Prostate gland (tissue), 2 donors: ENCODE measurements around the gene FSTL5. TPM values are rescaled to one million over a fixed set of nuclear protein-coding genes. Genes with fewer than 3 reads are reported as not detected.

Experiments
- DNase-seq: peaks from one replicate; pipeline ENCODE4 v3.0.0-alpha.2; 2019; ENCODE audit warnings: low spot score
- H3K27ac ChIP-seq, 2 donors: fragments of 200-600 bp; sonication (generic); 2 replicates each; pipeline ENCODE4 v1.5.1; 2017 to 2019
- H3K27me3 ChIP-seq: fragments of 200-600 bp; sonication (generic); replicated peaks from 2 replicates; pipeline ENCODE4 v1.5.1; 2019; ENCODE audit not compliant: insufficient read depth
- H3K36me3 ChIP-seq, 2 donors: fragments of 200-600 bp; sonication (generic); 1 replicate in 1 of 2; 2 replicates in 1 of 2; pipeline versions ENCODE4 v1.5.1 to v1.8.1; 2017 to 2019
- H3K4me1 ChIP-seq: fragments of 200-600 bp; sonication (generic); replicated peaks from 2 replicates; pipeline ENCODE4 v1.5.1; 2019
- H3K4me3 ChIP-seq, 2 donors: fragments of 200-600 bp; sonication (generic); 2 replicates each; pipeline ENCODE4 v1.5.1; 2017 to 2019
- H3K9me3 ChIP-seq: fragments of 200-600 bp; sonication (generic); 2 replicates; pipeline ENCODE4 v1.5.1; 2017
- CTCF ChIP-seq, 4 experiments: fragments of 200-600 bp in 2 of 4; fragments of 450-650 bp in 2 of 4; sonication (generic) in 2 of 4; IDR thresholded peaks; 1 replicate in 3 of 4; 2 replicates in 1 of 4; pipeline ENCODE4 v1.5.1; 2016 to 2019; ENCODE audit warnings: antibody characterized with exemption in 4 of 4, mild to moderate bottlenecking in 2 of 4, moderate library complexity in 2 of 4
- POLR2A ChIP-seq: fragments of 450-650 bp; IDR thresholded peaks from one replicate; pipeline ENCODE4 v1.6.1; 2016; ENCODE audit warnings: antibody characterized with exemption, mild to moderate bottlenecking
- POLR2AphosphoS5 ChIP-seq: sonication (generic); formaldehyde crosslinking; IDR thresholded peaks from one replicate; pipeline ENCODE4 v1.6.1; 2017; ENCODE audit warnings: antibody characterized with exemption
- WGBS: methylation state at CpG from one replicate; pipeline ENCODE4 v1.1.5; 2018; 5-methylcytosine and 5-hydroxymethylcytosine counted together
- intact Hi-C: fragments of 100-400 bp; cut with DNase I; formaldehyde crosslinking; loops from one replicate; pipeline ENCODE4 v1.14.2; 2022
- total RNA-seq, 2 donors: library from RNA; depleted of rRNA; stranded (reverse); fragments of >200 nt; gene quantifications; one replicate each; pipeline ENCODE4 v1.1.0, GENCODE V29; 2016

FSTL5 gene
- total RNA-seq, 2 donors from 2014 or later = 0.45 TPM; not detected in 1

- no peak for DNase-seq
Measured at GRCh38 chr4:161595230-161595771, 568.5 kb downstream of the FSTL5 start.

GRCh38 chr4:161585011-161585410, 578.8 kb downstream of the FSTL5 start:
- Histone ChIP-seq H3K4me1 (no peaks in the 10 kb centered on the region), H3K27ac (no peak overlapping the region), H3K9me3 (no peaks in the 10 kb centered on the region), H3K4me3 (no peak overlapping the region), H3K27me3 (no peaks in the 10 kb centered on the region), H3K36me3 (no peaks in the 10 kb centered on the region)
- TF ChIP-seq POLR2A = no peak
- no peak for TF ChIP-seq CTCF (IDR thresholded peaks at IDR 0.05)
- no peak for TF ChIP-seq POLR2AphosphoS5
- intact Hi-C loops = no loop called here
- no peak for DNase-seq
- WGBS = 75% methylated on average over 6 of the region's 6 CpGs

More at GRCh38 chr4:161595230-161595771, 568.5 kb downstream of the FSTL5 start:
- Histone ChIP-seq H3K27ac (no peak overlapping the region), H3K9me3 (no peaks in the 10 kb centered on the region), H3K36me3 (no peaks in the 10 kb centered on the region), H3K4me3 (no peak overlapping the region), H3K27me3 (no peaks in the 10 kb centered on the region), H3K4me1 (no peaks in the 10 kb centered on the region)
- 24% methylated on average over 2 of the region's 2 CpGs for WGBS
- TF ChIP-seq POLR2A (no peak), POLR2AphosphoS5 (no peak), CTCF (IDR thresholded peaks at IDR 0.05) (no peak)
- intact Hi-C loops = no loop called here

- Histone ChIP-seq H3K9me3 (no peaks in the 10 kb centered on the region), H3K27ac (no peak overlapping the region), H3K27me3 (no peaks in the 10 kb centered on the region), H3K36me3 (no peaks in the 10 kb centered on the region), H3K4me3 (no peak overlapping the region), H3K4me1 (no peaks in the 10 kb centered on the region)
- DNase-seq = no peak
- TF ChIP-seq CTCF (IDR thresholded peaks at IDR 0.05) = no peak
- no peak for TF ChIP-seq POLR2AphosphoS5
- no peak for TF ChIP-seq POLR2A
- intact Hi-C loops = no loop called here
Measured at GRCh38 chr4:161583549-161583948, 580.3 kb downstream of the FSTL5 start.

GRCh38 chr4:161581262-161582230, 582.3 kb downstream of the FSTL5 start:
- Histone ChIP-seq H3K36me3 (no peaks in the 10 kb centered on the region), H3K27ac (no peak overlapping the region), H3K4me3 (no peak overlapping the region), H3K4me1 (no peaks in the 10 kb centered on the region), H3K9me3 (no peaks in the 10 kb centered on the region), H3K27me3 (no peaks in the 10 kb centered on the region)
- no peak for DNase-seq
- WGBS = 60% methylated on average over 7 of the region's 7 CpGs
- TF ChIP-seq CTCF (IDR thresholded peaks at IDR 0.05) = no peak
- TF ChIP-seq POLR2A = no peak
- TF ChIP-seq POLR2AphosphoS5 = no peak
- intact Hi-C loops = no loop called here
